Left cardiac atrium (tissue), 4 donors: Measurements from ENCODE around the gene MATN3. TPM values are rescaled to one million over a fixed set of nuclear protein-coding genes. Genes with fewer than 3 reads are reported as not detected.

ENCODE experiments used
- ATAC-seq, 2 donors: fragments of 200-7000 bp; cut with Tn5 transposase; one replicate each; pipeline ENCODE4 v1.9.1; 2020; ENCODE audit warnings: mild to moderate bottlenecking in 2 of 2, moderate library complexity in 2 of 2
- DNase-seq: peaks from one replicate; pipeline ENCODE4 v3.0.0-alpha.2; 2020
- intact Hi-C, 2 donors: fragments of 100-400 bp; cut with DNase I; formaldehyde crosslinking; loops; one replicate each; pipeline versions ENCODE4 v1.14.1 to v1.15.1; 2022 to 2023
- total RNA-seq, 2 donors: library from RNA; stranded (reverse); fragmentation: NEBNext Ultra II Directional; extraction: Animal tissue kit (Norgen Biotek cat#: 25700); gene quantifications; one replicate each; pipeline ENCODE4 v1.2.1, GENCODE V29; 2021
- donor health status: DM: no; HTN: yes; CAD: no.
- donor health status: DM: no; HTN: yes; CAD: no; lungs with severe emphysema.
- donor health status: DM: yes; HTN: yes; CAD: no.
- donor health status: Dilated cardiomyopathy.

Gene MATN3
- total RNA-seq, 2 donors from 2014 or later = 0.29 to 0.52 TPM

GRCh38 chr2:19947184-19947940, 65.1 kb downstream of the MATN3 start:
- intact Hi-C loops = no loop called here
- no peak for DNase-seq
- ATAC-seq = no peak

- no peak for DNase-seq
- intact Hi-C loops = no loop called here
- no peak for ATAC-seq
These were observed 68.1 kb downstream of the MATN3 start for GRCh38 chr2:19944205-19944845.

- ATAC-seq (no peak), DNase-seq (no peak)
- intact Hi-C loops = no loop called here
These were observed 69.3 kb downstream of the MATN3 start for GRCh38 chr2:19943189-19943588.

- intact Hi-C loops = no loop called here
- DNase-seq (no peak), ATAC-seq (no peak)
These were observed 70.3 kb downstream of the MATN3 start for GRCh38 chr2:19942199-19942598.

Other genes starting within 250 kb of the MATN3 start
- 1 to 10 TPM; 3.6 to 6.5 TPM for gene TTC32, start 110.7 kb downstream of the MATN3 start, total RNA-seq
- 1 to 10 TPM; 3.7 to 6.3 TPM for gene WDR35, start 22.6 kb downstream of the MATN3 start, total RNA-seq
- 100 to 1,000 TPM; 185 to 202 TPM for gene LAPTM4A, start 39.0 kb upstream of the MATN3 start, total RNA-seq
- under 1 TPM; 0.21 to 0.50 TPM for gene SDC1, start 212.5 kb upstream of the MATN3 start, total RNA-seq